Activated CD4-positive, alpha-beta T cell treated with anti-CD3 and anti-CD28 coated beads, Interleukin-2, Interleukin-4, amounts not matched to agents 100 ng/mL and 50 ng/mL, durations not matched to agents 16 hours and 8 hours (primary cell): Measurements from ENCODE around the gene CEP85L.

ENCODE experiments used
- DNase-seq: peaks from one replicate; pipeline ENCODE4 v3.0.0-alpha.2; 2020; ENCODE audit warnings: low spot score

The CEP85L gene

DNA sequence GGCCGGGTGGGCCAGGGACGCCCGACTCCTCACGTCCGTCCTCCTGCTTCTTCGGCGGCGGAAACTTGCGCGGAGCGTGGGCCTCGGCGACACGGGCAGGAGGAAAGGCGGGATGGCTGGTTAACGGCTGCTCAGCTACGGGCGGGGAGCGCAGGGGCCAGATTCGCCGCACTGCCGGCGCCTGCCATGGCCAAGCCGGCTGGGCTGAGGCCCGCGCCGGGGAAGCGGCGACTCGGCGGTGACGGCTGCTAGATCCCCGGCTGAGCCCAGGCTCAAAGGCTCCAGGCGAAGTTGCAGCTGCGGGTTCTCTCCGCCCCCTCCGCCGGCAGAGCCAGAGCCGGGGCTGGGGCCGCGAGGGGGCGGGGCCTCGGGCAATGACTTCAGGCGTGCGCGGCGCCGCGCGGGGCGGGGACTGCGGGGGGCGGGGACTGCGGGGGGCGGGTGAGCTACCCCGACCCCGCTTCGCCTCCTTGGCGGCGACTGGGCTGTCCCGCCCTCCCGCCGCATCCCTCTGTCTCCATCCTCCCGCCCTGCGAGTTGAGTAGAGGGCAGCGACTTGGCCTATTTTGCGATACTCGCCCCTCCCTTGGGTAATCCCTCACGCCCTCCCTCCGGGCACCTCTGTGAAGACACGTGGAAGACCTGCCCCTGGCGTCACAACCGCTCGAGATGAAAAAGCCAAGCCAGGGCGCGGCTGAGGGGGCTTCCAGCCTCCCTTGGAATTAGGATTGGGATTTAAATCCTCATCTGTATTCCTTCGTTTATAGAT, at the start of gene CEP85L:
Gene CEP85L, minus strand, starts transcription at position 310 of the 769 bp plus-strand sequence. CDS start 322 bp downstream, outside the sequence.
- DNase-seq = peak; percentile 92

DNA sequence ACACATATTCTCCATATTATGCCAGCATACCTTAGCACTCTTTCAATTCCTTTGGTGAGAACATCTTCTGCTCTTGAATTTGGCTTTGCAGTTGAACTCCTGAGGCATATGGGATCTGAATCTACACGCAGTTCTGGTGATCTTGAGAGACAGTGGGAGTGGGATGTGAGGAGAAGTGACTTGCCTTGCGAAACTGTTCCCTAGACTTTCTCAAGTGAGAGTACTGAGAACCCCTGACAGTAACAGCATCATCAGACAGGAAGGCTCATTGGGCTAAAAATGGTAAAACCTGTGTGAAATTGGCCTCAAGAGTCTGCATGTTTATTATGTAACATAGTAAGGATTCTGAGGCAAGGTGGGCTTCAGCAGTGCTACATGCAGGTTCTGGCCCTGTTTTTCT, 49.1 kb upstream of the CEP85L start:
- DNase-seq = no peak

DNA sequence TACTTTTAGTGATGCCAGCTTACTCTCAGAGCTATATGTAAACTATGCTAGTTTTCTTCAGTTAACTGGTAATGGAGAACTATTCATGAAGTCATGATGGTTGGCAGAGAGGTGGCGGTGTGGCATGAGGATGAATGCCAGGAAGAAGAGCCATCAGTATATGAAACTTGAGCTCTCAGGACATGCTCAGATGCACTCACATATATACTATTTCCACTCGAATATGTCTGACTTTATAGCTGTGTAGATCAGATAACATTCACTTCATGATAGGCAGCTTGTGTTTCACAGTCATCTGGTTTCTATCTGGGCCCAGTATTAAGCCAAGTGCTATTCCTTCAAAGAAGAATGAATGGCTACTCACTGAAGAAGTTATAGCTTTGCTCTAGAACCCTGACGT, 46.2 kb upstream of the CEP85L start:
- DNase-seq = no peak

- DNase-seq = no peak
These were observed 44.9 kb upstream of the CEP85L start for GRCh38 chr6:118696271-118696670.

- DNase-seq = no peak
These were observed 42.2 kb upstream of the CEP85L start for GRCh38 chr6:118693562-118693961.

DNA sequence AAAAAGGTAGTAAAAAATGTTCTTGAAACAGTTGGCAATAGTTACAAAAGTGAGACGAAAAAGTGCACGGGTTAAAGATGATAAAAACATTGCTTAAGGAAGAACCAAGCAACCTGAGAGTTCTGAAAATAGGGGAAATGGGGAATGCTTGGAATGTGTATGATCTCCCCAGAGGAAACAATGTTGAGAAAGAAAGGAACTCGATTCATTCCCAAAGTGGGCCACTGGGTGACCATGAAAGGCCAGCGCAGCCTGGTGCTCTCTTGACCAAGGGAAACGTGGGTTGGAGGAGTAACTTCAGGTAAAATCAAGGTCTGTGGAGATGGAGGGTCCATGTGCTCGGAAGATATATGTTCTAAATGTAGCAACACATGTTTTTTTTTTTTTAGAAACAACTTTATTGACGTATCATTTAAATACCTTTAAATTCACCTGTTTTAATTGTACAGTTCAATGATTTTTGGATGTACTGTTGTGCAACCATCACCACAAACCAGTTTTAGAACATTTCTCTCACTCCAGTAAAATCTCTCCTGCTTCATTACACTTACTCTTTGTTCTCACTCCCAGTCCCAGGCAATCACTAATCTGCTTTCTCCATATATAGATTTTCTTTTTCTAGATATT, 34.5 kb upstream of the CEP85L start:
- DNase-seq = no peak

DNA sequence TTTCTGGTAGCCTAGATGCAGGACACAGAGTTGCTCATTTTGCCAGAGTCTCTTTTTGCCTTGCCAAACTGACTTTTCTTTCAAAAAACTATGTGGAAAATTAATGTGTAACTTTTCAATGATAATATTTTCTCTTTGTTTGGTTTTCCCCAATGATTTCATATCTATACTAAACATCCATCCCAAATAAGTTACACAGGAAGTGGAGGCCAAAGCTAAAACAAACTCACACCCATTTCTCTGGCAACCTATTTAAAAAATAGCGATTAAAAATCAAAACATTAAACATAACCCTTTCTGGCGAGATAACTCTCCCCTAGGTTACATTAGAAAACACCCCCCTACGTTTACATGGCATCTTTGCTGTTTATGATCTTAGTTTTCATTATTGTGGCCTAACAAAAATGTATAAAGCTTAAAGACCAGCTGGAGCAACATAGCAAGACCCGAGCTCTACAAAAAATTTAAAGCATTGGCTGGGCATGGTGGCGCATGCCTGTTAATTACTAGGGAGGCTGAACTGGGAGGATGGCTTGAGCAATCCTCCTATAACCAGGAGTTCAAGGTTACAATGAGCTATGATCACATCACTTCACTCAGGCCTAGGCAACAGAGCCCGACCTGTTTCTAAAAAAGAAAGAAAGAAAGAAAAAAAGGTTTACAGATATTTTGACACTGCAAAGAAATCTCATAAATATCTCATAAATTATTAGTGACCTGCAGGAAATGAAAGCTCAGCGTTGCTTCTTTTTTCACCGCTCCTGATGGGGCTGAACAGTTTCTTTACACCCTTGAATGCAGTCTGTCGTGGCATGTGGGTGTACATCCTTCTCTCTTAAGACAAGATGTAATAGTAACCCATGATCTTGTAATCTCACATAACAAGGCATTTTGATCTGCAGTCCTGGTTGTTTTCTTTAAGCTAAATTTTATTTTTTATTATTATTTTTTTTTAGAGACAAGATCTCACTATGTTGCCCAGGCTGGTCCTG, 32.8 kb upstream of the CEP85L start:
- DNase-seq = no peak

DNA sequence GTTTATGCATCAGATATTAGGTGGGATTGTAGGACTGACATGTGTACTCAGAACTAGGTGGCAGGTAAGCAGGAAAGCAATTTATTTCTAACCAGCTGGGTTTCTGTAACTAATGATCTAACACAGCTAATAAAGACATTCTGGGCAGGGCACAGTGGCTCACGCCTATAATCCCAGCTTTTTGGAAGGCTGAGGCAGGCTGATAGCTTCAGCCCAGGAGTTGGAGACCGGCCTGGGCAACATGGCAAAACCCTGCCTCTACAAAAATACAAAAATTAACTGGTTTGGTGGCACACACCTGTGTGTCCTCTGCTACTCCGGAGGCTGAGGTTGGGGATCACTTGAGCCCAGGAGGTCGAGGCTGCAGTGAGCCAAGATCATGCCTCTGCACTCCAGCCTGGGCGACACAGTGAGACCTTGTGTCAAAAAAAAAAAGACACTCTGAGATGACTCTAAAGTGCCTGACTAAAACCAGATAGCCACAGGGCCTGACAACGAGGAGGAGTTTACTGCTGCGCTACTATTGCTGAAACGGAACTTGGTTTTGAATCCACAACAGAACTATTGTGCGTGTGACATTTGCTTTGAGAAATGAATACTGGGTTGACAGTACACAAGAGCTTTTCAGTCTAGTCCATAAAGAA, 29.2 kb upstream of the CEP85L start:
- DNase-seq = peak; percentile 34

DNA sequence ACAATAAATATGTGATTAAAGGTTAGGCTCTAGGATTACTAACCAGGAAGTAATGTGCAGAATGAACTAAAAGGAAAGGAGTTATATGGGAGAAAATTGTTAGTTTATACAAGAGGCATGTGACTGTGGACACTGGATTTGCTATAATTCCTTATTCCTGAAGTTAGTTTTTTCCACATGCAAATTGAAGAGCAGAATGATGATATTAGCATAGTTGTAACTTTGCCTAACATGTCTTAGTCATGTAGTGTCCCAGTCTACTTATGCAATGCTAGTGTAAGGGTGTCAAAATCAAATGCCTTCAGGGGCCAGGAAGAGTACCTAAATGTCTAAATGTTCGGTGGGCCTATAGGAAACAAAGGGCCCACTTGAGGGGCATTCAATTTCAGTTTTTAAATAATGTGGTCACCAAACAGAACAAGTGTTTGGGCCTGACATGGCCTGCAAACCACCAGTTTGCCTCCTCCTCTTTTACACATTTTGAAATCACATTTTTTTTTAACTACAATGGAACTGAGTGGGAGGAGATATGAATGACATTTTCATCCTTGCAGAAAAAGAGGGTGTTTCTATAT, 28.0 kb upstream of the CEP85L start:
- DNase-seq = no peak

- no peak for DNase-seq
These were observed 27.5 kb upstream of the CEP85L start for GRCh38 chr6:118678866-118679265.

- DNase-seq = no peak
These were observed 25.8 kb upstream of the CEP85L start for GRCh38 chr6:118677193-118677592.

DNA sequence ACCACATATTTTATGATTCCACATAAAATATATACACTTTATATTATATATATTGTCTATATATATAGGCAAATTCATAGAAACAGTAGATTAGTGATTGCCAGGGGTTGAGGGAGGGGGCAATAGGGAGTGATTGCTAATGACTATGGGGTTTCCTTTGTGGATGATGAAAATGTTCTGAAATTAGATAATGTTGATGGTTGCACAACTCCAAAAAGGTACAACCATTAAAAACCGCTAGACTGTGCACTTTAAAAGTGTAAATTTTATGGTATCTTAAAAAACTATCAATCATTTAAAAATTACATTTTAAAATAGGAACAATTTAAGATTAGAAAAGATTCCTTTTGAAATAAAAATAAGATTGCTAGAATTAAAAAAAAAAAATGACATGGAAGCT, 23.8 kb upstream of the CEP85L start:
- DNase-seq = no peak

DNA sequence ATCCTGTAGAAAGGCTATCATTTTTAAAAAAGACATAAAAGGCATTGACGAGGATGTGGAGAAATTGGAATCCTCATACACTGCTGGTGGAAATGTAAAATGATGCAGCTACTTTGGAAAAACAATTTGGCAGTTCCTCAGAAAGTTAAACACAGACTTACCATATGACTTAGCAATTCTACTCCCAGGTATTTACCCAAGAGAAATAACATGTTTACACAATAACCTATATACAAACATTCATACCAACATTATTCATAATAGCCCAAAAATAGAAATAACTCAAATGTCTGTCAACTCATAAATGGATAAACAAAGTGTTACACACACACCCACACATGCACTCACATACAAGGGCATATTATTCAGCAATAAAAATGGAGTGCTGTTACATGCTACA, 23.4 kb upstream of the CEP85L start:
- DNase-seq = no peak

- DNase-seq = no peak
These were observed 21.3 kb upstream of the CEP85L start for GRCh38 chr6:118672678-118673077.

GRCh38 chr6:118669561-118669960, 18.2 kb upstream of the CEP85L start:
- DNase-seq = no peak

- DNase-seq = no peak
These were observed 17.5 kb upstream of the CEP85L start for GRCh38 chr6:118668761-118669385.

- DNase-seq = no peak
These were observed 16.6 kb upstream of the CEP85L start for GRCh38 chr6:118667988-118668387.

DNA sequence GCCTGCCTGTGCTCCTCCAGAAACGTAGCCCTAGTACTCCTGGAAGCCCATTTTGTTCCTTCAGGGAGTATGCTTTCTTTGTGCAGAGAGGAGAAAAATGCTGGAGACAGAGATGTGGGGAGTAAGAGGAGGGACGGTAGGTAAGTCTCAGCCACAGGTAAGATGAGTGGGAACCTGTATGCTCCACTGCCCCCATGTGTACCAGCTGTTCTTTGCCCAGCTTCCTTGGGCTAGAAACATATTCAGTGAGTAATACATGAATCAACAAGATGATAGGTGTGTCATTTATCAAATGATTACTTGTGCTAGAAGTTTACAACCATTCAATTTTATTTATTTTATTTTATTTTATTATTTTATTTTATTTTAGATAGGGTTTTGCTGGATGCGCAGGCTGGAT, 13.6 kb upstream of the CEP85L start:
- no peak for DNase-seq

- DNase-seq = peak; percentile 31
These were observed 12.9 kb upstream of the CEP85L start for GRCh38 chr6:118663993-118664985.

- DNase-seq = no peak
These were observed 10.4 kb upstream of the CEP85L start for GRCh38 chr6:118661831-118662230.
